HG03280 (cell line): Measurements from ENCODE around the gene GRK7.
"Not testable (repeated sequence)": the region's sequence is repeated elsewhere in the genome, so short reads cannot be mapped to it uniquely, and the experiment has no call there.

Experiments used
- ATAC-seq: cut with Tn5 transposase; IDR thresholded peaks from one replicate; pipeline ENCODE4 v1.9.1; 2021; ENCODE audit warnings: mild to moderate bottlenecking, moderate library complexity; ENCODE audit not compliant: unreplicated experiment

The GRK7 gene

GRCh38 chr3:141793476-141794260 lies 30.5 kb downstream of the GRK7 start:
- no peak for ATAC-seq

- ATAC-seq, result no peak
These were observed 32.1 kb downstream of the GRK7 start for GRCh38 chr3:141795276-141795675.

- ATAC-seq, result no peak
These were observed 32.5 kb downstream of the GRK7 start for GRCh38 chr3:141795741-141796080.

GRCh38 chr3:141796081-141796888 lies 33.1 kb downstream of the GRK7 start:
- ATAC-seq, result peak; percentile 97

DNA sequence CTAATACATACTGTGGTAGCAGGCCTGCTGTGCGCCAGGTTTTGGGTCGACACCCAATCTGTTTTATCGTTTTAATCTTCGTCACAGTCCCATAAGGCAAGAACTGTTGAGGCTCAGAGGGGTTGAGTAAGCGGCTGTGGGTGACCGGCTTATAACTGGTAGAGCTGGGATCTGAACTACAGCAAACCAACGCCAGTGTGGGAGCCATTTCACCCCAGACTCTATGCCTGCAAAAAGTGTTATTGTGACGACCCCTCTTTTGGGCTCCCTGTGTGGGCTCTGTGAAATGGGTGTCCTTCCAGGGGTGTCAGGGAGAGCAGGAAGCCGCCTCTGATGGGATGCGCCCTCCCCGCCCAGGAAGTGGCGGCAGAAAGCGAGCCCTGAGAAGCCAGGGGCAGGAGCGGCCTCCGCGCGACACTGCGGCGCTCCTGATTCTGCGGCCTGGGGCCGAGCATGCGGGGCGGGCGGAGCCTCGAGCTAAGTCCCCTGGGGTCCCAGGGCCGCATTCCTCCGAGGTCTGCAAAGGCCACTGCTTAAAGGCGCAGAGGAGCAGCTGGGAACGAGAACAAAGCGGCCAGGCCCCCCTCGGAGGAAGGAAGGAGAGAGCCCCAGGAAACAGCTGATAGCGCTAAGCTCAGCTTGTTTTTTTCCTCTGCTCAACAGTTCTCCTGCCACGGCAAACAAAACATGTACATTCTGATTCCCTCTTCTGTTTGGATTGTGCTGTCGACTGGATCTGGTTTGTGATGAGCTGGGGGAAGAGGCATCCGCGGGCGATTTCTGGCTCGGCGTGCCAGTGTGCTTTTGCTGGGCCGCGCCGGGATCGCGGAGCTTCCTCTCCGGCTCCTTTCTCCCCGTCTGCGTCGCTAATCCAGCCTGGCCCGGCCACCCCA lies 33.9 kb downstream of the GRK7 start:
- ATAC-seq, result no peak

DNA sequence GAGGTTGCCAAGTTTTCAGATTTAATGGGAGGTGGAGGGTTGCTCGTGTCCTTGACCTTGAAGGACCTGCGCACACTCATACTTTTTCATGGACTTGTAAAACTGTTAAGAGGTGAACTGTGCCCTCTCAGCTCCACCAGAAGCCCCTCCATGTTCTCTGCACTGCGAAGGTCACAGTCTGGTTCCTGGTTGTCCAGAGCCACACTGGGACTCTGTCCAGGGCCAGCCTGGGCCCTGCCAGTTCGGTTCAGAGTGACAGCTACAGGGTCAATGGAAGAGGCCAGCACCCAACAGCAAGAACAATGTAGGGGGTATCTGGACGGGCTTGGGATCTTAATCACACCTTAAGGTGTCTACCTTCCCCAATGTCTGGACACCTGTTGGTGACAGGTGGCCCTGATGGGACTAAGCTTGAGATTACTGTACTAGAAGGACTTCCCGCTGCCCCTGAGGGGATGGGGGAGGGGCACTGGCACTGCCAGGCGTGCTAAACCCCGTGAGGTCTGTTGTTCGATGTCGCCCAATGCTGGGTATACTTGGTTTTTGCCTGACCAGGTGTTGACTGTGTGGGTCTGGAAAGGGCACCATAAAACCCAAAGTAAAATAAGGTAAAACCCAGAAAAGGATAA lies 34.7 kb downstream of the GRK7 start:
- no peak for ATAC-seq

DNA sequence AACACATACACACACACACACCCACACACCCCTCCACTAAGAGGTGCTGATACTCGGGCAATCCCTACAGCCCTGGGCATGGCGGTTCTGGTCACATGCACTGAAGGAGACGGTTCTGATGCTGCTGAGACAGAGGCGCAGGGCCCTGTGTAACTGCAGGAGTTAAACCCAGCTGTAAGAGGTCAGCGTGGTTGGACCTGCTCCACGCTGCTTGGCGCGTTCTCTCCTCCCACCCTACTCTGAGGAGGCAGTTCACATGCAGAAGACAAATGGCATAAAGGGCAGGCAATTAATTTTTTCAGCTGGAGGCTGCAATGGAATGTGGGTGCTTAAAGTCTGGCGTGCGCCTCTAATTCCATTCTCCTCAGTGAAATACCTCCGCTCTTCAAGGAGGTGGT lies 35.2 kb downstream of the GRK7 start:
- no peak for ATAC-seq

DNA sequence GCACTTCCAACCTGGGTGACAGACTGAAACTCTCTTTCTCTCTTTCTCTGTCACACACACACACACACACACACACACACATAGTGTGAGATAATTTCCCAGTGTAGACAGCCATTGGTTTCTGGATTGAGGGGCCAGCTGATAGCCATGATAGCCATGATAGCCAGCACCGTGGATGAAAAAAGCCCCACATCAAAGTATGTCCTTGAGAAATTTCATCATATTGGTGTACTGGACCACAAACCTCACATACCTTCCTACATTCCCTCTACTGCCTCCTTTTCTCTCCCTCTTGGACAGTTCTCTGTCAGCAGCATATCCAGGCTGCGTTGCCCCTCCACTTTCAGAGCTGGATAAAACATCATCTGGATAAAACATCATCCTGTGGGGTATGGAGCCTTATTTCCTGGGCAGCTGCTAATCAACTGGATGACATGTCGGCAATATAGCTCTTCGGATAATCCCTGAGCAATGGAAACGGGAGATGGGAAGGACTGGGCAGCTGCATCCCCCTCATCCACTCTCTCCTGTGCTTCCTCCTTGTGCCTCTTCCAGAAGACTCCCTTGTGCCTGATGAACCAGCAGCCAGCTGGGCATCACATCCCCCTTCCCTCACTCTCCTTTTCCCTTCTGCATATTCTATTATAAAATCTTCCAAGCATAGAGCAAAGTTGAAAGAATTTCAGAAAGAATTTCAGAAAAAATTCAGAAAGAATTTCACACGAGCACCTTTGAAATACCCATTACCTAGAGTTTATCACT lies 39.3 kb downstream of the GRK7 start:
- no peak for ATAC-seq

GRCh38 chr3:141803538-141803937 lies 40.3 kb downstream of the GRK7 start:
- not testable (repeated sequence) for ATAC-seq

DNA sequence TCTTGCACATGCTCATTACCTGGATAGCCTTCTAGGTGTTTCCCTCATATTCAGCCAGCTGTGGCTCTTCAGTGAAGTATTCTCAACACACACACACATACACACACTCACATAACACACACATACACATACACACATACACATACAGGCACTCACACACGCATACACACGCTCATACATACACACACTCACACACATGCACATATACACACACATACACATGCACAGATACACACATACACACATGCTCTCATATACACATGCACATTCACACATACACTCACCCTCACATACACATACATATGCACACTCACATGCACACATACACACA lies 41.2 kb downstream of the GRK7 start:
- no peak for ATAC-seq

DNA sequence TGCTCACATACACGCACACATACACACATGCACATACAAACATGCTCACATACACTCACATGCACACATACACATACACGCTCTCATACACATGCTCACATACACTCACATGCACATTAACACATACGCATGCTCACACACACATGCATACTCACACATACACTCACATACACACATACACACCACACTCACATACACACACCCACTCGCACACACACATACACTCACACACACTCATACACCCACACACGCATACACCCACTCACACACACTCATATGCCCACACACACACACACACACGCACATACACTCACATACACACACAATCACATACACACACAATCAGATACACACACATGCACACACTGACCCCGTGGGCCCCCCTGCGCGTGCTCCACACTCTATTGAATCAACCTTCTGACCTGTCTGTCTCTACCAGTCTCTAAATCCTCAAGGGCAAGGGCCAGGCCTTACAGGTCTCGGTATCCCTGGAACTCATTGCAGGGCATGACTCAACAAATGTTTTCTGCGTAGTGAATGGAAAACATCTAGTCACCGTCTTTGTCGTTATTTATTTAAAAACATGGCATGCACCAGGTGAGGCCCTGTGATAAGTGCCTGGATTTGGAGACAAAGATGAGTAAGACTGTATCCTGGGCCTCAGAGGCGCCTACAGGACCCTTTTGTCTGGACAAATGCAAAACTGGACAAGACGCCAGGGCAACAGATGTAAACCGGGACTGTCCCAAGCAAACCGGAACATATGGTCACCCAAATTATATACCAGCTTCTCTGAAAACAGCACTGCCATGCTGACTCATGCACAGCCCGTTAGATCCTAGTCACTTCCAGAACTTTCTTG lies 41.8 kb downstream of the GRK7 start:
- no peak for ATAC-seq

DNA sequence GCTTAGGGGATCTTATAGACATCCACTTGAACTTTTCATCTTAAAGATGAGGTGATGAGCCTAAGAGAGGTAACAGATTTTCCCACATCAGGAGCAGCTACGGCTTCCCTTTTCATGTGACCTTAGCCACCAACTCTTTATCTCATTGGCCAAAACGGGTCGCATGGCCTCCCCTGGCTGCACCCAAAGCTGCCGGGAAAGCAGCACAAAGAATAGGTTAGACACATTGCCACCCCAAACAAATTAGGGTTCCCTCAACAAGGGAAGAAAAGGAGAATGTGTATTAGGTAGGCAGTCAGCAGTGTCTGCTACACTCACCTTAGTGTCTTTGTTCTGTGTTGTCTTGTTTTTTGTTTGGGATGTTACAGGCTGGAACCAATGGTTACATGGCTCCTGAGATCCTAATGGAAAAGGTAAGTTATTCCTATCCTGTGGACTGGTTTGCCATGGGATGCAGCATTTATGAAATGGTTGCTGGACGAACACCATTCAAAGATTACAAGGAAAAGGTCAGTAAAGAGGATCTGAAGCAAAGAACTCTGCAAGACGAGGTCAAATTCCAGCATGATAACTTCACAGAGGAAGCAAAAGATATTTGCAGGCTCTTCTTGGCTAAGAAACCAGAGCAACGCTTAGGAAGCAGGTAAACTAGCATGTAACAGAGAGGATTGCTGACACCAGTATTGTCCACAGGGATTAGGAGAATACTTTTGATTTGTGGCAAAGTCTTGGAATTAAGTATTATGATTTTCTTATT lies 44.2 kb downstream of the GRK7 start:
- ATAC-seq, result no peak

DNA sequence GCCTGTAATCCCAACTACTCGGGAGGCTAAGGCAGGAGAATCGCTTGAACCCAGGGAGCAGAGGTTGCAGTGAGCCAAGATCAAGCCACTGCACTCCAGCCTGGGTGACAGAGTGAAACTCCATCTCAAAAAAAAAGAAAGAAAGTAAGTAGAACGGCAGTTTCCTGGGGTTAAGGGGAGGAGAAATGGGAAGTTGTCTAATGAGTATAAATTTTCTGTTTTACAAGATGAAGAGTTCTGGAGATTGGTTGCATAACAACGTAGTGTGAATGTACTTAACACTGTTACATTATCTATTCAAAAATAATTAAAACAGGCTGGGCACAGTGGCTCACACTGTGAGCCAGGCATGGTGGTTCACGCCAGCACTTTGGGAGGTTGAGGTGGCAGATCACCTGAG lies 45.4 kb downstream of the GRK7 start:
- no peak for ATAC-seq

DNA sequence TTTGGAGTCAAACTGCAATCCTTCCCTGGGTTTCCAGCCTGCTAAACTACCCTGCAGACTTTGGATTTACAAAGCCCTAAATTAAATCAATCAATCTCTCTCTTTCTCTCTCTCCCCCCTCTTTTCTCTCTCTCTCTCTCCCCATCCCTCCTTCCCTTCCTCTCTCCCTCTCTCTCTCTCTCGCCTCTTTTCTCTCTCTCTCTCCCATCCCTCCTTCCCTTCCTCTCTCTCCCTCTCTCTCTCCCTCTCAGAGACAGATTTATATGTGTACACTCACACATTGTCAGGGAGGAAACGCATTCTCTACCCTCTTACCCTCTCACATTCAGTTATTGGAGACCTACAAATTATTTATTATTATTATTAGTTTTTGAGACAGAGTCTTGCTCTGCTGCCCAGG lies 47.0 kb downstream of the GRK7 start:
- ATAC-seq, result no peak

DNA sequence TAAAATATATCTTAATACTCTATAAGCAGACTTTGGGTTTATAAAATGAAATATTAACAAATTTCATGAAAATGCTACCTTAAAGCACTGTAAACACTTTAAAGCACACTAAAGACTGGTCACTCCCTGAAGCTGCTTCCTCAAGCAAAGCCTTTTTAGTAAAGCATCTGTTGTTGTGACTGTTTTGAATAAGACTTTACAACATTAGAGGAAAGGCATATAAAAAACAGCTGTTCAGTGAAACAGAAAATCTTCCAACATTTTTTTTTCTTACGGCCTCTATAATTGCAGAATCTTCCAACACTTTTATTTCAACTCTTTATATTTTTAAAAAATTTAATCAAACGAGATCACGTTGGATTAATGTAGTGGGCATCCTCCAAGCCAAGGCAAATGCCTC lies 48.1 kb downstream of the GRK7 start:
- no peak for ATAC-seq

GRCh38 chr3:141812084-141812483 lies 48.9 kb downstream of the GRK7 start:
- ATAC-seq, result no peak

GRCh38 chr3:141812586-141812985 lies 49.4 kb downstream of the GRK7 start:
- no peak for ATAC-seq
